ENCODE results near the gene CASKIN2.
"Not testable (repeated sequence)": the region's sequence is repeated elsewhere in the genome, so short reads cannot be mapped to it uniquely, and the experiment has no call there.

Gene CASKIN2

DNA sequence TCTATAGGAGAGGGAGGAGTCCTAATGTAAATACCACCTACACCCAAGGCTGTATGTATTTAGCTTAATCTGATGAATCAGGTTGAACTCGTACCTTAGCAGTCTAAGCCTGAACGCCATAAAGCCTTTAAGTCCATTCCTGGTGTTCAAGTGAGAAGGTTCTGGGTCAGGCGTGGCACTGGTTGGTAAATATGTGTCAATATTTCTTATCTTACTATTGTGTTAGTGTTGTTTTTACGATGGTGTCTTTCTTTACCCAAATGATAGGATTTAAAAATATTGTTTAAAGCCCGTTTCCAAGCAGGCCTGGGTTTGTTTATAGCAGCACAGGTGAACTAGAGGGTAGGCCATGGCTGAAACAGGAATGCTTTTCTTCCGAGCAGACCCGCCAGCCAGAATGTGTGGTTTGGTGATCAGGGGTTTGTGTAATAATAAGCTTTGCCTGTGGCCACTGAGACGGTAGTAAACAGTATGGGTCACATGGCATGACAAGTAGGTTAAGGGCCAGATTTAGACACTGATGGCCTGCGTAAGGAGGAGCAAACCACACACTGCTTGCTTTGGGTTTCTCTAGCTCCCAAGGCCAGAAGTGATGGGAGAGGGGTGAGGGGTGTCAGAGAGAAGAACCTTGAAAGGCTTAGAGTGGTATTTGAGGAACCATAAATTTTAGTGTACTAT is 55.6 kb downstream of the CASKIN2 start:
- Mint-ChIP-seq H3K4me3 (peak overlapping the region in 2 of 3 experiments; percentile 21 to 45), H3K9me3 (no peaks in the 10 kb centered on the region)
- TF ChIP-seq, protein P1, sequence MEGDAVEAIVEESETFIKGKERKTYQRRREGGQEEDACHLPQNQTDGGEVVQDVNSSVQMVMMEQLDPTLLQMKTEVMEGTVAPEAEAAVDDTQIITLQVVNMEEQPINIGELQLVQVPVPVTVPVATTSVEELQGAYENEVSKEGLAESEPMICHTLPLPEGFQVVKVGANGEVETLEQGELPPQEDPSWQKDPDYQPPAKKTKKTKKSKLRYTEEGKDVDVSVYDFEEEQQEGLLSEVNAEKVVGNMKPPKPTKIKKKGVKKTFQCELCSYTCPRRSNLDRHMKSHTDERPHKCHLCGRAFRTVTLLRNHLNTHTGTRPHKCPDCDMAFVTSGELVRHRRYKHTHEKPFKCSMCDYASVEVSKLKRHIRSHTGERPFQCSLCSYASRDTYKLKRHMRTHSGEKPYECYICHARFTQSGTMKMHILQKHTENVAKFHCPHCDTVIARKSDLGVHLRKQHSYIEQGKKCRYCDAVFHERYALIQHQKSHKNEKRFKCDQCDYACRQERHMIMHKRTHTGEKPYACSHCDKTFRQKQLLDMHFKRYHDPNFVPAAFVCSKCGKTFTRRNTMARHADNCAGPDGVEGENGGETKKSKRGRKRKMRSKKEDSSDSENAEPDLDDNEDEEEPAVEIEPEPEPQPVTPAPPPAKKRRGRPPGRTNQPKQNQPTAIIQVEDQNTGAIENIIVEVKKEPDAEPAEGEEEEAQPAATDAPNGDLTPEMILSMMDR (IDR thresholded peaks at IDR 0.05; ENCODE audit: unreplicated experiment in 3 of 3), result no peak

DNA sequence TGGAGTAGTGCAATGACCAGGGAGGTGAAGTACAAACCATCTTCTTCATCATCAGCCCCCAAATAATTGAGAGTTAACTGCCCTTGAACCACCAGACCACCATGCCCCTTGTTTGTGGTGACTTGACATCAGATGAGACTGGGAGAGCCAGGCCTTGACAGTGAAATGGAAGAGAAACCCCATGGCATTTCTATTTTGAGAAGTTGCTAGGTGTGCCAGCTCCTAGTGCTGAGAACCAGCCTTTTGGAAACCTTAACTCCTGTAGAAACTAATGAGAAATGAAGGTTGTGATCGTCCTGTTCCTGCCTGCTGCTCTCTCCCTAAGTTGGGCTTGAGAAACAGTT is 56.1 kb downstream of the CASKIN2 start:
- H3K27me3 Mint-ChIP-seq (ENCODE audit: low read depth), result no peaks in the 10 kb centered on the region
- peaks cover 46% of the 10 kb centered on the region for H3K4me1 Mint-ChIP-seq
- peak overlapping the region in 1 of 3 experiments; percentile 79 for H3K27ac Mint-ChIP-seq
- no peaks in the 10 kb centered on the region for H3K9me3 Mint-ChIP-seq
- peaks cover 11% of the 10 kb centered on the region for H3K36me3 Mint-ChIP-seq (ENCODE audit: low read depth)
- H3K4me3 Mint-ChIP-seq, result peak overlapping the region; percentile 13 to 45 (median 21)
- TF ChIP-seq, protein P1 (IDR thresholded peaks at IDR 0.05; ENCODE audit: unreplicated experiment in 3 of 3), result no peak

More for the DNA sequence above, 55.6 kb downstream of the CASKIN2 start:
- Mint-ChIP-seq H3K27ac (peak overlapping the region in 2 of 3 experiments; percentile 20 to 79), H3K36me3 (ENCODE audit: low read depth) (peaks cover 11% of the 10 kb centered on the region), H3K27me3 (ENCODE audit: low read depth) (no peaks in the 10 kb centered on the region), H3K4me1 (peaks cover 43% of the 10 kb centered on the region)

DNA sequence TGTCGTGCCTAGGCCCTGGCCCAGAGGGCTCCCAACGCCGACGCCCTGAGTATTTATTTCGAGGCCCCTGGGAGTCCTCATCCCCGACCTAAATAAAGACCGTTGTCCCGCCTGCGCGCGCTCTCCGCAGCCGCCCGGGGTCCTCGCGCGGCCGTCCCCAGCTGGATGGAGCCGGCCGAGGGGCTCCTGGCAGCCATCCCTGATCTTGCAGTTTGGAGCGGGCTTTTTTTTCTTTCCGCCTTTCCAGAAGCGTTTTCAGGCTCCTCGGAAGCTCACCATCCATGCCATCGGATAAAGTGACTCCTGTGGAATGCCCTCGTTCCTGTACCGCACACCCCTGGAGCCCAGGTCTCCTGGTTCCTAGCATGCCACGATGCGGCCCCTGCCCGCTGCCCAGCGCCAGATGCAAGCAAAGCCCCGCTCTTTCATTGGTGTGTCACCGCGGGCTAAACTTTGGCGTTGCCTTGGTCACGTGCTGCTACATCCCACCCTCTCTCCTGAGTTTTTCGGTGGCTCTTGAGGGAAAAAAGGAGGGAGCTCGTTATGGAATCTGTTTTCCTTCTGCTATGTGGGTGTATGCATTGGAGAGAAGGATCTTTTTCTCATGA is 58.2 kb downstream of the CASKIN2 start:
- Mint-ChIP-seq H3K36me3 (ENCODE audit: low read depth) (no peaks in the 10 kb centered on the region), H3K9me3 (no peaks in the 10 kb centered on the region), H3K4me1 (peaks cover 53% of the 10 kb centered on the region), H3K27me3 (ENCODE audit: low read depth) (no peaks in the 10 kb centered on the region), H3K27ac (peak overlapping the region; percentile 97 to 99 (median 99)), H3K4me3 (peak overlapping the region; percentile 94 to 96 (median 95))
- TF ChIP-seq, protein P1 (IDR thresholded peaks at IDR 0.05; ENCODE audit: unreplicated experiment in 3 of 3), result no peak

DNA sequence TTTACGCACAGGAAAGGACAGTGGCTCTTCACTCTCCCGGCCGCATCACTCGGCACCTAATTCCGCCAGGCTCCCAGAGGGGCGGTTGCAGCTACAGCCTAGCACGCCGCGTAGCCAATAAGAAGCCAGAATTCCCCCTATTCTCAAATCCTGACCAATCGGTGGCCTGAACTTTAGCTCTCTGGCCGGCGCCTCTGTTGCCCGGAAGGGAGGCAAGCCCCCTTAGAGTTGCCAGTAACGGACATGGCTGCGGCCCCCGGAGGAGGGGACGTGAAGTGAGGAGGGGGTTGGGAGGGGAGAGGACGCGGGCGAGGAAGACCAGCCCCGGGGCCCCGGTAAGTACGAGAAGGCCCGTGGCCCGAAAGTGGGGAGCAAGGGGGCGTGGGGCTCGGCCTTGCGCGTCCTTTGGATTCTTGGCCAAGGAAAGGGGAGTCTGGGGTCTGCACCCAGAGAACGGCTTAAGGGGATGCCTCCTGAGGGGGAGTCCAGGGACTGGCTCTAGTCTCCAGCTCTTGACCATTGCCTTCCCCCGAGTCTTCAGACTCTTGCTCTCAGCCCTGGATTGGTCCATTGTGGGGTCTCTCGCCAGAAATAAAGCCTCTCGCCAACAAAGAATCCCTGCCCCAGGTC is 58.8 kb downstream of the CASKIN2 start, which contains the start of gene TMEM94:
Gene TMEM94, plus strand, starts transcription at position 219 of the 630 bp plus-strand sequence. CDS start 15,271 bp downstream, outside the sequence.
- H3K9me3 Mint-ChIP-seq, result no peaks in the 10 kb centered on the region
- H3K4me3 Mint-ChIP-seq, result peak within 1 kb of the TSS; percentile 94 to 96 (median 95)
- H3K27ac Mint-ChIP-seq, result peak within 1 kb of the TSS; percentile 97 to 99 (median 99)
- no peaks in the 10 kb centered on the region for H3K27me3 Mint-ChIP-seq (ENCODE audit: low read depth)
- peaks cover 53% of the 10 kb centered on the region for H3K4me1 Mint-ChIP-seq
- TF ChIP-seq, protein P1 (IDR thresholded peaks at IDR 0.05; ENCODE audit: unreplicated experiment in 3 of 3), result no peak
- no peaks in the 10 kb centered on the region for H3K36me3 Mint-ChIP-seq (ENCODE audit: low read depth)

DNA sequence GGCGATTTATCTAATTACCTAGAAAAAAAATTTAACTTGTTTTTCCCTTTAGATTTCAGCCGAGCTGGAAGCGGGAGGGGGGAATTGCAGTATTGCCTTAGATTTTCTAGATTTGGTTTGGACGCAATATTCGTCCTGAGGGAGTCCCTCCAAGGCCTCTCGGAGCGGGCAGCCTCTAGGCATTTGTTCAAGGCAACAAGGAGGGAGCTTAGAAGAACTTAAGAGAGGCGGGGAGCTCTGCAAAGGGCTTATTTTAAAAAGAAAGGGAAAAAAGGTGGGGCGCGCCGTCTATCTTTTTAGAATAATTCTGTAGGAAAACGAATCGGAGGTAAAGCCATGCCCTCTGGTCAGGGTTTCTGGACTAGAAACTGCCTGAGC is 59.3 kb downstream of the CASKIN2 start:
- Mint-ChIP-seq H3K27me3 (ENCODE audit: low read depth) (no peaks in the 10 kb centered on the region), H3K9me3 (no peaks in the 10 kb centered on the region), H3K4me3 (peak overlapping the region; percentile 94 to 96 (median 95)), H3K36me3 (ENCODE audit: low read depth) (no peaks in the 10 kb centered on the region), H3K4me1 (peaks cover 52% of the 10 kb centered on the region), H3K27ac (peak overlapping the region; percentile 97 to 99 (median 99))
- TF ChIP-seq, protein P1 (IDR thresholded peaks at IDR 0.05; ENCODE audit: unreplicated experiment in 3 of 3), result no peak

DNA sequence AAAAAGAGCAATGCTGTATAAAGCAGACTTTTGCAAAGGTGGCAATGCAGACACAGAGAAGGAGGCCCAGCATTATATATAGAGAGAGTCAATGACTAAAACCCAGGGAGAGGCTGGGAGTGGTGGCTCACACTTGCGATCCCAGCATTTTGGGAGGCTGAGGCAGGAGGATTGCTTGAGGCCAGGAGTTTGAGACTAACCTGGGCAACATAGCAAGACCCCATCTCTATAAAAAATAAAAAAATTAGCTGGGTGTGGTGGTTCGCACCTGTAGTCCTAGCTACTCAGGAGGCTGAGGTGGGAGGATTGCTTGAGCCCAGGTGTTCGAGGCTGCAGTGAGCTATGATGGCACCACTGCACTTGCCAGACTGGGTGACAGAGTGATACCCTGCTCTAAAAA is 60.7 kb downstream of the CASKIN2 start:
- H3K4me3 Mint-ChIP-seq, result peak overlapping the region; percentile 46 to 60 (median 59)
- H3K27me3 Mint-ChIP-seq (ENCODE audit: low read depth), result not testable (repeated sequence)
- peaks cover 42% of the 10 kb centered on the region for H3K4me1 Mint-ChIP-seq

More for the DNA sequence above, 60.7 kb downstream of the CASKIN2 start:
- H3K9me3 Mint-ChIP-seq; H3K36me3 Mint-ChIP-seq (ENCODE audit: low read depth): not testable (repeated sequence)
- peak overlapping the region; percentile 29 to 99 (median 50) for H3K27ac Mint-ChIP-seq

Measured in nephron (organoid).